GM23338 (cell line): ENCODE measurements around the gene SLC37A1. TPM values are rescaled to one million over a fixed set of nuclear protein-coding genes. Genes with fewer than 3 reads are reported as not detected.

Experiments
- ATAC-seq: fragments of 200-7000 bp; cut with Tn5 transposase; 3 replicates; pipeline ENCODE4 v1.9.1; 2020
- DNase-seq: peaks from one replicate; pipeline ENCODE4 v3.0.0-alpha.2; 2015; ENCODE audit warnings: low spot score
- H2AFZ ChIP-seq: fragments of 200-600 bp; sonication (generic); 2 replicates; pipeline ENCODE4 v1.8.0; 2016; ENCODE audit warnings: antibody characterized with exemption, mild to moderate bottlenecking, moderate library complexity
- H3F3A ChIP-seq: fragments of 200-600 bp; sonication (generic); replicated peaks from 2 replicates; pipeline ENCODE4 v1.8.0; 2017; ENCODE audit warnings: antibody characterized with exemption, mixed run types, low read depth
- H3K27ac ChIP-seq: fragments of 200-600 bp; sonication (generic); 2 replicates; pipeline ENCODE4 v1.6.1; 2016; ENCODE audit warnings: low read depth
- H3K27me3 ChIP-seq: fragments of 200-600 bp; sonication (generic); 2 replicates; pipeline ENCODE4 v1.8.0; 2016; ENCODE audit warnings: mild to moderate bottlenecking, mixed run types, moderate library complexity; ENCODE audit not compliant: insufficient read depth
- H3K36me3 ChIP-seq: fragments of 200-600 bp; sonication (generic); 2 replicates; pipeline ENCODE4 v1.8.0; 2016; ENCODE audit warnings: mild to moderate bottlenecking; ENCODE audit not compliant: insufficient read depth
- H3K4me1 ChIP-seq: fragments of 200-600 bp; sonication (generic); 2 replicates; pipeline ENCODE4 v1.8.0; 2016; ENCODE audit warnings: mild to moderate bottlenecking, moderate library complexity; ENCODE audit not compliant: insufficient read depth
- H3K4me2 ChIP-seq: fragments of 200-600 bp; sonication (generic); 2 replicates; pipeline ENCODE4 v1.7.1; 2017; ENCODE audit warnings: mixed run types
- H3K4me3 ChIP-seq: fragments of 200-600 bp; sonication (generic); 2 replicates; pipeline ENCODE4 v1.6.1; 2016; ENCODE audit warnings: mixed run types
- H3K79me2 ChIP-seq: fragments of 200-600 bp; sonication (generic); replicated peaks from 2 replicates; pipeline ENCODE4 v1.8.0; 2017; ENCODE audit warnings: mild to moderate bottlenecking; ENCODE audit not compliant: insufficient read depth
- H3K9me2 ChIP-seq: fragments of 200-600 bp; sonication (generic); 2 replicates; pipeline ENCODE4 v1.8.0; 2017; ENCODE audit not compliant: insufficient read depth
- H4K20me1 ChIP-seq: fragments of 200-600 bp; sonication (generic); replicated peaks from 2 replicates; pipeline ENCODE4 v1.8.0; 2017; ENCODE audit warnings: mild to moderate bottlenecking; ENCODE audit not compliant: insufficient read depth
- H3K27ac Mint-ChIP-seq: 2 replicates; pipeline ENCODE4 v1.8.0; 2020; ENCODE audit warnings: inconsistent platforms, mild to moderate bottlenecking, moderate library complexity, mixed read lengths
- H3K27me3 Mint-ChIP-seq: 3 replicates; pipeline ENCODE4 v1.8.0; 2022; ENCODE audit warnings: low read depth, mild to moderate bottlenecking, moderate library complexity, mixed read lengths, inconsistent platforms; ENCODE audit not compliant: insufficient read depth, poor library complexity
- H3K36me3 Mint-ChIP-seq: 3 replicates; pipeline ENCODE4 v1.8.0; 2021; ENCODE audit warnings: low read depth, mild to moderate bottlenecking, inconsistent platforms, moderate library complexity, mixed read lengths
- H3K4me1 Mint-ChIP-seq: 3 replicates; pipeline ENCODE4 v1.8.0; 2020; ENCODE audit warnings: mild to moderate bottlenecking, inconsistent platforms, mixed read lengths
- H3K4me3 Mint-ChIP-seq: 3 replicates; pipeline ENCODE4 v1.8.0; 2021; ENCODE audit warnings: moderate library complexity, mild to moderate bottlenecking, inconsistent platforms, mixed read lengths
- H3K9me3 Mint-ChIP-seq: 3 replicates; pipeline ENCODE4 v1.8.0; 2020; ENCODE audit warnings: moderate library complexity, mild to moderate bottlenecking, inconsistent platforms, mixed read lengths
- CREB1 ChIP-seq: fragments of 250-450 bp; sonication (Bioruptor Pico); IDR thresholded peaks from 2 replicates; pipeline ENCODE4 v1.5.0; 2020; ENCODE audit warnings: low read depth, mild to moderate bottlenecking, moderate library complexity
- ETS1 ChIP-seq: IDR thresholded peaks from 2 replicates; pipeline ENCODE4 v1.6.1; 2016; ENCODE audit warnings: antibody characterized with exemption
- EZH2phosphoT487 ChIP-seq: fragments of 200-600 bp; sonication (generic); IDR thresholded peaks from one replicate; pipeline ENCODE4 v1.8.1; 2018; ENCODE audit warnings: antibody characterized with exemption; ENCODE audit not compliant: unreplicated experiment
- JUNB ChIP-seq: IDR thresholded peaks from one replicate; pipeline ENCODE4 v1.6.1; 2016; ENCODE audit warnings: antibody characterized with exemption; ENCODE audit not compliant: unreplicated experiment
- POLR2AphosphoS5 ChIP-seq: IDR thresholded peaks from 2 replicates; pipeline ENCODE4 v1.6.1; 2016; ENCODE audit warnings: antibody characterized with exemption, low read depth
- ZNF114 ChIP-seq: fragments of 250-450 bp; sonication (Bioruptor Pico); IDR thresholded peaks from 2 replicates; pipeline ENCODE4 v1.5.0; 2020; ENCODE audit warnings: mild to moderate bottlenecking, moderate library complexity
- ZNF331 ChIP-seq: fragments of 250-450 bp; sonication (Bioruptor Pico); IDR thresholded peaks from 2 replicates; pipeline ENCODE4 v1.5.0; 2020; ENCODE audit warnings: low read depth, mild to moderate bottlenecking, moderate library complexity
- polyA plus RNA-seq: library from polyadenylated mRNA; unstranded; fragments of >200 nt; fragmentation: Nextera tagmentation; extraction: Ambion mirVana; gene quantifications from 2 replicates; pipeline ENCODE4 v1.2.1, GENCODE V29; 2016
- total RNA-seq: library from RNA; depleted of rRNA; stranded (reverse); fragments of >200 nt; shearing (Covaris generic); gene quantifications from 2 replicates; pipeline ENCODE4 v1.2.3, GENCODE V29; 2014
- TF ChIP-seq, protein P1 (sequence below): IDR thresholded peaks from one replicate; pipeline ENCODE4 v1.6.1; 2018; ENCODE audit warnings: antibody characterized with exemption; ENCODE audit not compliant: unreplicated experiment
- TF ChIP-seq, protein P2 (sequence below): fragments of 250-450 bp; sonication (Bioruptor Pico); IDR thresholded peaks from 2 replicates; pipeline ENCODE4 v1.5.0; 2020; ENCODE audit warnings: mild to moderate bottlenecking, moderate library complexity
- TF ChIP-seq, protein P3 (sequence below), 2 experiments: fragments of 200-600 bp in 1 of 2; sonication (generic) in 1 of 2; conservative IDR thresholded peaks; 2 replicates each; pipeline versions ENCODE4 v1.5.1 to v1.6.1; 2016 to 2017; ENCODE audit warnings: antibody characterized with exemption in 2 of 2, low read depth in 2 of 2, mild to moderate bottlenecking in 2 of 2, moderate library complexity in 1 of 2

Gene SLC37A1
- total and polyA plus RNA-seq, 2 experiments from 2014 or later, result 14.0 to 30.3 TPM

DNA sequence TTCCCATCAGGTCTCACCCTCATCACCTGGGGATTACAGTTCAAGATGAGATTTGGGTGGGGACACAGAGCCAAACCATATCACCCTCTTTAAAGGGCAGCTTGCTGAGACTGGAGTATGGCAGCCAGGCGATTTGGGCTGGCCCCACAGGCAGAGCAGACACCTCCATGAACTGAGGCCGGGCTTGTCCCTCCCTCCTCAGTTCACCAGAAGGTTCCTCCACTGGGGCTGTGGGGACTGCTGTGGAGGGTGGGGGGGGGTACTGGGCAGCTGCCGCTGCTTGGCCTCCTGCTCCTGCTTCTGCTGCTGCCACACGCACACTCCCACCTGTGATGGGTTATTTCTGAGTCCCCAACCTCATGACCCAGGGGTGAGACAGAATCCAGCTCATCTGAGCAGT is 85.8 kb downstream of the SLC37A1 start:
- no peak for ATAC-seq
- no peak overlapping the region for H3K27ac ChIP-seq
- no peaks in the 10 kb centered on the region for H3K9me2 ChIP-seq
- H3K4me1 ChIP-seq, result no peaks in the 10 kb centered on the region
- H4K20me1 ChIP-seq, result no peaks in the 10 kb centered on the region
- no peak overlapping the region for H3K27ac Mint-ChIP-seq
- TF ChIP-seq, protein P1, sequence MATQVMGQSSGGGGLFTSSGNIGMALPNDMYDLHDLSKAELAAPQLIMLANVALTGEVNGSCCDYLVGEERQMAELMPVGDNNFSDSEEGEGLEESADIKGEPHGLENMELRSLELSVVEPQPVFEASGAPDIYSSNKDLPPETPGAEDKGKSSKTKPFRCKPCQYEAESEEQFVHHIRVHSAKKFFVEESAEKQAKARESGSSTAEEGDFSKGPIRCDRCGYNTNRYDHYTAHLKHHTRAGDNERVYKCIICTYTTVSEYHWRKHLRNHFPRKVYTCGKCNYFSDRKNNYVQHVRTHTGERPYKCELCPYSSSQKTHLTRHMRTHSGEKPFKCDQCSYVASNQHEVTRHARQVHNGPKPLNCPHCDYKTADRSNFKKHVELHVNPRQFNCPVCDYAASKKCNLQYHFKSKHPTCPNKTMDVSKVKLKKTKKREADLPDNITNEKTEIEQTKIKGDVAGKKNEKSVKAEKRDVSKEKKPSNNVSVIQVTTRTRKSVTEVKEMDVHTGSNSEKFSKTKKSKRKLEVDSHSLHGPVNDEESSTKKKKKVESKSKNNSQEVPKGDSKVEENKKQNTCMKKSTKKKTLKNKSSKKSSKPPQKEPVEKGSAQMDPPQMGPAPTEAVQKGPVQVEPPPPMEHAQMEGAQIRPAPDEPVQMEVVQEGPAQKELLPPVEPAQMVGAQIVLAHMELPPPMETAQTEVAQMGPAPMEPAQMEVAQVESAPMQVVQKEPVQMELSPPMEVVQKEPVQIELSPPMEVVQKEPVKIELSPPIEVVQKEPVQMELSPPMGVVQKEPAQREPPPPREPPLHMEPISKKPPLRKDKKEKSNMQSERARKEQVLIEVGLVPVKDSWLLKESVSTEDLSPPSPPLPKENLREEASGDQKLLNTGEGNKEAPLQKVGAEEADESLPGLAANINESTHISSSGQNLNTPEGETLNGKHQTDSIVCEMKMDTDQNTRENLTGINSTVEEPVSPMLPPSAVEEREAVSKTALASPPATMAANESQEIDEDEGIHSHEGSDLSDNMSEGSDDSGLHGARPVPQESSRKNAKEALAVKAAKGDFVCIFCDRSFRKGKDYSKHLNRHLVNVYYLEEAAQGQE, result no peak
- DNase-seq, result no peak
- no peaks in the 10 kb centered on the region for H3K27me3 ChIP-seq
- no peaks in the 10 kb centered on the region for H3K79me2 ChIP-seq
- H3K36me3 Mint-ChIP-seq, result no peaks in the 10 kb centered on the region
- no peak overlapping the region for H2AFZ ChIP-seq
- no peak overlapping the region for H3K4me3 ChIP-seq
- no peak overlapping the region for H3K4me3 Mint-ChIP-seq
- no peaks in the 10 kb centered on the region for H3F3A ChIP-seq
- H3K9me3 Mint-ChIP-seq, result peaks cover 14% of the 10 kb centered on the region; the same call in 2 of the 3 replicates
- no peaks in the 10 kb centered on the region for H3K4me1 Mint-ChIP-seq
- H3K4me2 ChIP-seq, result no peak overlapping the region
- peaks cover 6% of the 10 kb centered on the region for H3K27me3 Mint-ChIP-seq
- H3K36me3 ChIP-seq, result no peaks in the 10 kb centered on the region

DNA sequence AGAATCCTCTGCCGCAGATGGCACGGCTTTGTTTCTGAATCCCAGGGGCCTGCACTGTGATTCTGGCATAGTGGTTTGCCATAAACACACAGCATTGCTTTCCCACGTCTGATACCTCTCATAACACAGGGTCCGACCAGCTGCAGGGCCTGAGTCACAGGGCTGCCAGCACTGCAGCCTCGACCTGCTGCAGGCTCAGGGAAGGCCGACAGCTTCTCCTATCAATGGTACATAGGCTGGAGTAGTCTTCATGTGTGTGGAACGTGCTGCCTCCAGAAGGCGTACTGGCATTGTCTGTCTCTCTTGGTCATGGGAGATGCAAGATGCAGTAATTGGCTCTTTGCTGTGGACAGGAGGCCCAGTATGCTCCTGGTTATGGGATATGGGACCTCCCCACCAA is 86.3 kb downstream of the SLC37A1 start:
- no peak for ATAC-seq
- TF ChIP-seq CREB1 (CRISPR knock-in tag) (no peak), ZNF114 (CRISPR knock-in tag) (no peak), POLR2AphosphoS5 (no peak), JUNB (no peak), ZNF331 (CRISPR knock-in tag) (no peak), EZH2phosphoT487 (no peak), ETS1 (no peak)
- TF ChIP-seq, protein P2, sequence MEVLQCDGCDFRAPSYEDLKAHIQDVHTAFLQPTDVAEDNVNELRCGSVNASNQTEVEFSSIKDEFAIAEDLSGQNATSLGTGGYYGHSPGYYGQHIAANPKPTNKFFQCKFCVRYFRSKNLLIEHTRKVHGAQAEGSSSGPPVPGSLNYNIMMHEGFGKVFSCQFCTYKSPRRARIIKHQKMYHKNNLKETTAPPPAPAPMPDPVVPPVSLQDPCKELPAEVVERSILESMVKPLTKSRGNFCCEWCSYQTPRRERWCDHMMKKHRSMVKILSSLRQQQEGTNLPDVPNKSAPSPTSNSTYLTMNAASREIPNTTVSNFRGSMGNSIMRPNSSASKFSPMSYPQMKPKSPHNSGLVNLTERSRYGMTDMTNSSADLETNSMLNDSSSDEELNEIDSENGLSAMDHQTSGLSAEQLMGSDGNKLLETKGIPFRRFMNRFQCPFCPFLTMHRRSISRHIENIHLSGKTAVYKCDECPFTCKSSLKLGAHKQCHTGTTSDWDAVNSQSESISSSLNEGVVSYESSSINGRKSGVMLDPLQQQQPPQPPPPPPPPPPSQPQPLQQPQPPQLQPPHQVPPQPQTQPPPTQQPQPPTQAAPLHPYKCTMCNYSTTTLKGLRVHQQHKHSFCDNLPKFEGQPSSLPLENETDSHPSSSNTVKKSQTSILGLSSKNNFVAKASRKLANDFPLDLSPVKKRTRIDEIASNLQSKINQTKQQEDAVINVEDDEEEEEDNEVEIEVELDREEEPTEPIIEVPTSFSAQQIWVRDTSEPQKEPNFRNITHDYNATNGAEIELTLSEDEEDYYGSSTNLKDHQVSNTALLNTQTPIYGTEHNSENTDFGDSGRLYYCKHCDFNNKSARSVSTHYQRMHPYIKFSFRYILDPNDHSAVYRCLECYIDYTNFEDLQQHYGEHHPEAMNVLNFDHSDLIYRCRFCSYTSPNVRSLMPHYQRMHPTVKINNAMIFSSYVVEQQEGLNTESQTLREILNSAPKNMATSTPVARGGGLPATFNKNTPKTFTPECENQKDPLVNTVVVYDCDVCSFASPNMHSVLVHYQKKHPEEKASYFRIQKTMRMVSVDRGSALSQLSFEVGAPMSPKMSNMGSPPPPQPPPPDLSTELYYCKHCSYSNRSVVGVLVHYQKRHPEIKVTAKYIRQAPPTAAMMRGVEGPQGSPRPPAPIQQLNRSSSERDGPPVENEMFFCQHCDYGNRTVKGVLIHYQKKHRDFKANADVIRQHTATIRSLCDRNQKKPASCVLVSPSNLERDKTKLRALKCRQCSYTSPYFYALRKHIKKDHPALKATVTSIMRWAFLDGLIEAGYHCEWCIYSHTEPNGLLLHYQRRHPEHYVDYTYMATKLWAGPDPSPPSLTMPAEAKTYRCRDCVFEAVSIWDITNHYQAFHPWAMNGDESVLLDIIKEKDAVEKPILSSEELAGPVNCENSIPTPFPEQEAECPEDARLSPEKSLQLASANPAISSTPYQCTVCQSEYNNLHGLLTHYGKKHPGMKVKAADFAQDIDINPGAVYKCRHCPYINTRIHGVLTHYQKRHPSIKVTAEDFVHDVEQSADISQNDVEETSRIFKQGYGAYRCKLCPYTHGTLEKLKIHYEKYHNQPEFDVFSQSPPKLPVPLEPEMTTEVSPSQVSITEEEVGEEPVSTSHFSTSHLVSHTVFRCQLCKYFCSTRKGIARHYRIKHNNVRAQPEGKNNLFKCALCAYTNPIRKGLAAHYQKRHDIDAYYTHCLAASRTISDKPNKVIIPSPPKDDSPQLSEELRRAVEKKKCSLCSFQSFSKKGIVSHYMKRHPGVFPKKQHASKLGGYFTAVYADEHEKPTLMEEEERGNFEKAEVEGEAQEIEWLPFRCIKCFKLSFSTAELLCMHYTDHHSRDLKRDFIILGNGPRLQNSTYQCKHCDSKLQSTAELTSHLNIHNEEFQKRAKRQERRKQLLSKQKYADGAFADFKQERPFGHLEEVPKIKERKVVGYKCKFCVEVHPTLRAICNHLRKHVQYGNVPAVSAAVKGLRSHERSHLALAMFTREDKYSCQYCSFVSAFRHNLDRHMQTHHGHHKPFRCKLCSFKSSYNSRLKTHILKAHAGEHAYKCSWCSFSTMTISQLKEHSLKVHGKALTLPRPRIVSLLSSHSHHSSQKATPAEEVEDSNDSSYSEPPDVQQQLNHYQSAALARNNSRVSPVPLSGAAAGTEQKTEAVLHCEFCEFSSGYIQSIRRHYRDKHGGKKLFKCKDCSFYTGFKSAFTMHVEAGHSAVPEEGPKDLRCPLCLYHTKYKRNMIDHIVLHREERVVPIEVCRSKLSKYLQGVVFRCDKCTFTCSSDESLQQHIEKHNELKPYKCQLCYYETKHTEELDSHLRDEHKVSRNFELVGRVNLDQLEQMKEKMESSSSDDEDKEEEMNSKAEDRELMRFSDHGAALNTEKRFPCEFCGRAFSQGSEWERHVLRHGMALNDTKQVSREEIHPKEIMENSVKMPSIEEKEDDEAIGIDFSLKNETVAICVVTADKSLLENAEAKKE (CRISPR knock-in tag), result no peak
- TF ChIP-seq, protein P3, sequence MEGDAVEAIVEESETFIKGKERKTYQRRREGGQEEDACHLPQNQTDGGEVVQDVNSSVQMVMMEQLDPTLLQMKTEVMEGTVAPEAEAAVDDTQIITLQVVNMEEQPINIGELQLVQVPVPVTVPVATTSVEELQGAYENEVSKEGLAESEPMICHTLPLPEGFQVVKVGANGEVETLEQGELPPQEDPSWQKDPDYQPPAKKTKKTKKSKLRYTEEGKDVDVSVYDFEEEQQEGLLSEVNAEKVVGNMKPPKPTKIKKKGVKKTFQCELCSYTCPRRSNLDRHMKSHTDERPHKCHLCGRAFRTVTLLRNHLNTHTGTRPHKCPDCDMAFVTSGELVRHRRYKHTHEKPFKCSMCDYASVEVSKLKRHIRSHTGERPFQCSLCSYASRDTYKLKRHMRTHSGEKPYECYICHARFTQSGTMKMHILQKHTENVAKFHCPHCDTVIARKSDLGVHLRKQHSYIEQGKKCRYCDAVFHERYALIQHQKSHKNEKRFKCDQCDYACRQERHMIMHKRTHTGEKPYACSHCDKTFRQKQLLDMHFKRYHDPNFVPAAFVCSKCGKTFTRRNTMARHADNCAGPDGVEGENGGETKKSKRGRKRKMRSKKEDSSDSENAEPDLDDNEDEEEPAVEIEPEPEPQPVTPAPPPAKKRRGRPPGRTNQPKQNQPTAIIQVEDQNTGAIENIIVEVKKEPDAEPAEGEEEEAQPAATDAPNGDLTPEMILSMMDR (conservative IDR thresholded peaks at IDR 0.05; ENCODE audit: low read depth in 2 of 2), result no peak

More for the DNA sequence above, 86.3 kb downstream of the SLC37A1 start:
- Histone ChIP-seq H4K20me1 (no peaks in the 10 kb centered on the region), H3K4me3 (no peak overlapping the region), H3K4me1 (no peaks in the 10 kb centered on the region), H3K27ac (no peak overlapping the region), H3K27me3 (no peaks in the 10 kb centered on the region), H3K36me3 (no peaks in the 10 kb centered on the region), H3K9me2 (no peaks in the 10 kb centered on the region), H2AFZ (no peak overlapping the region), H3K79me2 (no peaks in the 10 kb centered on the region), H3K4me2 (no peak overlapping the region), H3F3A (no peaks in the 10 kb centered on the region)
- H3K4me3 Mint-ChIP-seq, result no peak overlapping the region
- H3K27me3 Mint-ChIP-seq, result peaks cover 6% of the 10 kb centered on the region
- no peak overlapping the region for H3K27ac Mint-ChIP-seq
- DNase-seq, result no peak
- H3K36me3 Mint-ChIP-seq, result no peaks in the 10 kb centered on the region
- no peaks in the 10 kb centered on the region for H3K4me1 Mint-ChIP-seq
- H3K9me3 Mint-ChIP-seq, result peaks cover 17% of the 10 kb centered on the region; the same call in 2 of the 3 replicates
